HepG2 (cell line): ENCODE data around the gene SASH1. TPM values are rescaled to one million over a fixed set of nuclear protein-coding genes. Genes with fewer than 3 reads are reported as not detected.

Experiments
- ATAC-seq: fragments of 200-7000 bp; cut with Tn5 transposase; 3 replicates; pipeline ENCODE4 v1.9.1; 2020; ENCODE audit warnings: mild to moderate bottlenecking, moderate library complexity
- BruUV-seq: library from RNA; stranded (reverse); fragments of 400-500 nt; replicated peaks from 2 replicates; lab custom pipeline; 2021; lab: Mats Ljungman, UMichigan
- CTCF ChIA-PET: fragments of 300-600 bp; formaldehyde crosslinking; extraction: SDS; loops from one replicate; lab custom pipeline; 2021; ENCODE audit warnings: low total read pairs, inconsistent platforms, low intra/inter-chr PET ratio; lab: Yijun Ruan, JAX
- POLR2A ChIA-PET: fragments of 350-600 bp; sonication (Branson Sonifier 250); formaldehyde crosslinking; loops from one replicate; lab custom pipeline; 2020; ENCODE audit warnings: antibody characterized with exemption, inconsistent platforms; lab: Yijun Ruan, JAX
- DNase-seq: peaks from one replicate; pipeline ENCODE4 v3.0.0-alpha.2; 2015; ENCODE audit warnings: low spot score
- FAIRE-seq: peaks from 3 replicates; lab custom pipeline; 2011; peaks lifted over from hg19 to GRCh38; lab: Jason Lieb, UNC
- H2AFZ ChIP-seq: one replicate; pipeline ENCODE4 v1.6.1; 2011; ENCODE audit warnings: low read length, inconsistent platforms
- H3K27ac ChIP-seq: fragments of 300-600 bp; 3 replicates; pipeline ENCODE4 v1.8.0; 2011; ENCODE audit warnings: mixed run types, mild to moderate bottlenecking, mixed read lengths, low read length, inconsistent platforms; ENCODE audit not compliant: insufficient read depth; ENCODE audit errors: extremely low read length
- H3K27me3 ChIP-seq, 2 experiments: fragments of 200-600 bp in 1 of 2; 2 replicates in 1 of 2; 3 replicates in 1 of 2; pipeline versions ENCODE4 v1.6.0 to v1.8.0; 2011; ENCODE audit warnings: low read length in 2 of 2, mild to moderate bottlenecking in 2 of 2, moderate library complexity in 2 of 2, inconsistent platforms in 1 of 2; ENCODE audit not compliant: insufficient read depth in 2 of 2, control insufficient read depth in 1 of 2
- H3K36me3 ChIP-seq, 2 experiments: fragments of 200-600 bp in 1 of 2; replicated peaks in 1 of 2; 2 replicates in 1 of 2; 3 replicates in 1 of 2; pipeline versions ENCODE4 v1.5.1 to v1.8.0; 2011; ENCODE audit warnings: low read length in 2 of 2, inconsistent platforms in 1 of 2; ENCODE audit not compliant: insufficient read depth in 2 of 2, control insufficient read depth in 1 of 2
- H3K4me1 ChIP-seq: 2 replicates; pipeline ENCODE4 v1.5.1; 2012; ENCODE audit warnings: low read length, inconsistent platforms; ENCODE audit not compliant: insufficient read depth
- H3K4me2 ChIP-seq: 2 replicates; pipeline ENCODE4 v1.6.0; 2011; ENCODE audit warnings: low read depth, low read length, inconsistent platforms
- H3K4me3 ChIP-seq, 3 experiments: fragments of 200-600 bp in 1 of 3; sonication (generic), shearing (Covaris generic) in 1 of 3; replicated peaks in 1 of 3; 2 replicates each; pipeline ENCODE4 v1.5.1; 2011 to 2016; ENCODE audit warnings: low read length in 3 of 3, inconsistent platforms in 2 of 3, low read depth in 2 of 3, mild to moderate bottlenecking in 2 of 3, control low read depth in 1 of 3, mixed read lengths in 1 of 3; ENCODE audit not compliant: insufficient read depth in 1 of 3
- H3K79me2 ChIP-seq: one replicate; pipeline ENCODE4 v1.6.1; 2011; ENCODE audit warnings: low read length, inconsistent platforms; ENCODE audit not compliant: insufficient read depth
- H3K9ac ChIP-seq: 2 replicates; pipeline ENCODE4 v1.6.0; 2011; ENCODE audit warnings: mild to moderate bottlenecking, low read depth, low read length, inconsistent platforms; ENCODE audit not compliant: insufficient read depth
- H3K9me3 ChIP-seq: 2 replicates; pipeline ENCODE4 v1.5.1; 2012; ENCODE audit warnings: mild to moderate bottlenecking, low read length
- H4K20me1 ChIP-seq: 2 replicates; pipeline ENCODE4 v1.6.0; 2011; ENCODE audit warnings: inconsistent platforms, mild to moderate bottlenecking, low read length, moderate library complexity; ENCODE audit not compliant: insufficient read depth
- HDAC2 ChIP-seq: sonication (generic); formaldehyde crosslinking; IDR thresholded peaks from 2 replicates; pipeline ENCODE4 v1.4.0; 2020; ENCODE audit warnings: missing genetic modification reagents
- MED1 ChIP-seq: sonication (generic); formaldehyde crosslinking; IDR thresholded peaks from 2 replicates; pipeline ENCODE4 v1.4.0; 2020; ENCODE audit warnings: missing genetic modification reagents
- MTA3 ChIP-seq: sonication (generic); formaldehyde crosslinking; IDR thresholded peaks from 2 replicates; pipeline ENCODE4 v1.4.0; 2020; ENCODE audit warnings: missing genetic modification reagents
- TBX3 ChIP-seq: fragments of 450-650 bp; IDR thresholded peaks from 2 replicates; pipeline ENCODE4 v1.6.1; 2017; ENCODE audit warnings: antibody characterized with exemption, mild to moderate bottlenecking, inconsistent platforms, borderline replicate concordance
- TSC22D2 ChIP-seq: sonication (generic); formaldehyde crosslinking; IDR thresholded peaks from 2 replicates; pipeline ENCODE4 v1.5.1; 2020; ENCODE audit warnings: missing genetic modification reagents, mild to moderate bottlenecking, borderline replicate concordance
- ZMYM2 ChIP-seq: sonication (generic); formaldehyde crosslinking; IDR thresholded peaks from 2 replicates; pipeline ENCODE4 v1.8.0; 2022; ENCODE audit warnings: mild to moderate bottlenecking, missing genetic modification reagents
- ZNF496 ChIP-seq: sonication (generic); formaldehyde crosslinking; IDR thresholded peaks from 2 replicates; pipeline ENCODE4 v1.8.1; 2023; ENCODE audit warnings: mild to moderate bottlenecking, moderate library complexity, missing genetic modification reagents; ENCODE audit not compliant: insufficient replicate concordance
- WGBS: methylation state at CpG from one replicate; pipeline ENCODE4 v1.1.6; 2017; ENCODE audit warnings: low lambda C conversion rate; 5-methylcytosine and 5-hydroxymethylcytosine counted together
- in situ Hi-C: cut with HindIII; loops from 2 replicates; pipeline ENCODE4 v1.10.0; 2017; ENCODE audit warnings: low pct_unique_long_range_greater_than_20kb; ENCODE audit not compliant: extremely low pct_ligation_motif_present
- intact Hi-C: fragments of 100-400 bp; cut with micrococcal nuclease; formaldehyde crosslinking; loops from one replicate; pipeline ENCODE4 v1.10.0; 2022; ENCODE audit not compliant: unreplicated experiment
- polyA plus RNA-seq, 8 experiments: library from polyadenylated mRNA; depleted of rRNA in 3 of 8; stranded (reverse) in 7 of 8; unstranded in 1 of 8; fragments of >200 nt; fragmentation: Illumina TruSeq in 4 of 8; extraction: Trizol in 4 of 8; gene quantifications; 2 replicates each; pipeline versions ENCODE4 v1.2.1 to v1.2.3, GENCODE V29; 2011 to 2016; ENCODE audit warnings: low read depth in 4 of 8, missing spikeins in 1 of 8, mixed read lengths in 1 of 8; ENCODE audit not compliant: insufficient read depth in 1 of 8
- total RNA-seq, 5 experiments: library from RNA; depleted of rRNA; stranded (reverse); fragments of >200 nt; fragmentation: Illumina TruSeq; extraction: Trizol; gene quantifications; 2 replicates each; pipeline ENCODE4 v1.2.3, GENCODE V29; 2016; ENCODE audit warnings: low read depth in 1 of 5
- TF ChIP-seq, protein P1 (sequence below), 2 experiments: fragments of 450-650 bp in 1 of 2; sonication (generic) in 1 of 2; formaldehyde crosslinking; IDR thresholded peaks; 2 replicates each; pipeline versions ENCODE4 v1.5.0 to v1.8.0; 2020 to 2022; ENCODE audit warnings: mild to moderate bottlenecking in 1 of 2, missing genetic modification reagents in 1 of 2
- TF ChIP-seq, protein P2 (sequence below): sonication (generic); formaldehyde crosslinking; conservative IDR thresholded peaks from 2 replicates; pipeline ENCODE4 v1.8.0; 2022; ENCODE audit warnings: mild to moderate bottlenecking, moderate library complexity, missing genetic modification reagents
- TF ChIP-seq, protein P3 (sequence below): sonication (generic); formaldehyde crosslinking; IDR thresholded peaks from 2 replicates; pipeline ENCODE4 v1.4.0; 2020; ENCODE audit warnings: missing genetic modification reagents

The SASH1 gene
- total and polyA plus RNA-seq, 2 of the 13 experiments (the other 11 are each of a cell fraction or from before 2014, with no cell fraction given): 7.5 to 8.2 TPM

DNA sequence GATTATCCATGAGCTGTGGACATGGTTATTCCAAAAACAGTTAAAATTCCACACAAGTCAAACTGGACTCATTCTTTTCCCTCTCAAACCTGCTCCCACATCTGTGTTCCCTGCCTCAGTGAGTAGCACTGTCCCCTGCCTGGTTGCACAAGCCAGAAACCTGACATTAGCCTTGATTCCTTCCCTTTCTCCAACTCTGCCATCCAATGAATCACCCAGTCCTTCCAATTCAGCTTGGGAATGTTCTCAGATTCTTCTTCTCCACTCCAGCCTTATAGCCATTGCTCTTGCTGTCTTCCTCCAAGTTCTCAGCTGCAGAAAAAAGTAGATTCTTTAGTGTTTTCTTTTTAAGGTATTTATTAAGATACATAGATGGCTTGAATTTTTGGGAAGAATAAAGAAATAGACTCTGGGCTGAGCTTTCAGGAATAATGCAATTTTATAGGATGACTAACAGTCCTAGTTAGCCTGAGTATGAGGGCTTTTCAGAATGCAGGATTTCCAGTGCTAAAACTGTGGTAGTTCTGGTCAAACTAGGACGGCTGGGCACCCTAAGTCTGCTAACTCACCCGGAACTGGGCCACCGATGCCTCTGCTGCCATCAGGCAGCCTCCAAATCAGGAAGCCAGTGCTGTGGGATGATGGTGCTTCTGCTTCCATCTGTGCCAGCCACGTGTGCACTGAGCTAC lies 18.2 kb upstream of the SASH1 start:
- no peak overlapping the region for H3K27ac ChIP-seq
- no peaks in the 10 kb centered on the region for H4K20me1 ChIP-seq
- in situ Hi-C loops: no loop called here
- POLR2A ChIA-PET: no interaction called here
- H3K4me2 ChIP-seq: no peak overlapping the region
- 30% methylated on average over 4 of the region's 4 CpGs for WGBS
- H3K4me1 ChIP-seq: peaks cover 13% of the 10 kb centered on the region
- no peak overlapping the region for H3K9ac ChIP-seq
- DNase-seq (no peak), FAIRE-seq (no peak), ATAC-seq (no peak)
- no TSS peak for BruUV-seq
- H2AFZ ChIP-seq: no peak overlapping the region
- H3K9me3 ChIP-seq: no peaks in the 10 kb centered on the region
- H3K4me3 ChIP-seq: no peak overlapping the region
- H3K27me3 ChIP-seq: no peaks in the 10 kb centered on the region
- intact Hi-C loops: no loop called here
- no peak for TF ChIP-seq ZMYM2
- TF ChIP-seq ZNF496 (CRISPR knock-in tag): no peak
- TF ChIP-seq HDAC2 (CRISPR knock-in tag): no peak
- TF ChIP-seq TSC22D2: no peak
- TF ChIP-seq, protein P1, sequence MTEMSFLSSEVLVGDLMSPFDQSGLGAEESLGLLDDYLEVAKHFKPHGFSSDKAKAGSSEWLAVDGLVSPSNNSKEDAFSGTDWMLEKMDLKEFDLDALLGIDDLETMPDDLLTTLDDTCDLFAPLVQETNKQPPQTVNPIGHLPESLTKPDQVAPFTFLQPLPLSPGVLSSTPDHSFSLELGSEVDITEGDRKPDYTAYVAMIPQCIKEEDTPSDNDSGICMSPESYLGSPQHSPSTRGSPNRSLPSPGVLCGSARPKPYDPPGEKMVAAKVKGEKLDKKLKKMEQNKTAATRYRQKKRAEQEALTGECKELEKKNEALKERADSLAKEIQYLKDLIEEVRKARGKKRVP (CRISPR knock-in tag; IDR thresholded peaks at IDR 0.05): no peak
- TF ChIP-seq MED1 (CRISPR knock-in tag): no peak
- TF ChIP-seq, protein P2, sequence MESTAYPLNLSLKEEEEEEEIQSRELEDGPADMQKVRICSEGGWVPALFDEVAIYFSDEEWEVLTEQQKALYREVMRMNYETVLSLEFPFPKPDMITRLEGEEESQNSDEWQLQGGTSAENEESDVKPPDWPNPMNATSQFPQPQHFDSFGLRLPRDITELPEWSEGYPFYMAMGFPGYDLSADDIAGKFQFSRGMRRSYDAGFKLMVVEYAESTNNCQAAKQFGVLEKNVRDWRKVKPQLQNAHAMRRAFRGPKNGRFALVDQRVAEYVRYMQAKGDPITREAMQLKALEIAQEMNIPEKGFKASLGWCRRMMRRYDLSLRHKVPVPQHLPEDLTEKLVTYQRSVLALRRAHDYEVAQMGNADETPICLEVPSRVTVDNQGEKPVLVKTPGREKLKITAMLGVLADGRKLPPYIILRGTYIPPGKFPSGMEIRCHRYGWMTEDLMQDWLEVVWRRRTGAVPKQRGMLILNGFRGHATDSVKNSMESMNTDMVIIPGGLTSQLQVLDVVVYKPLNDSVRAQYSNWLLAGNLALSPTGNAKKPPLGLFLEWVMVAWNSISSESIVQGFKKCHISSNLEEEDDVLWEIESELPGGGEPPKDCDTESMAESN (CRISPR knock-in tag): no peak
- no peak for TF ChIP-seq MTA3 (CRISPR knock-in tag)
- no peak for TF ChIP-seq TBX3
- TF ChIP-seq, protein P3, sequence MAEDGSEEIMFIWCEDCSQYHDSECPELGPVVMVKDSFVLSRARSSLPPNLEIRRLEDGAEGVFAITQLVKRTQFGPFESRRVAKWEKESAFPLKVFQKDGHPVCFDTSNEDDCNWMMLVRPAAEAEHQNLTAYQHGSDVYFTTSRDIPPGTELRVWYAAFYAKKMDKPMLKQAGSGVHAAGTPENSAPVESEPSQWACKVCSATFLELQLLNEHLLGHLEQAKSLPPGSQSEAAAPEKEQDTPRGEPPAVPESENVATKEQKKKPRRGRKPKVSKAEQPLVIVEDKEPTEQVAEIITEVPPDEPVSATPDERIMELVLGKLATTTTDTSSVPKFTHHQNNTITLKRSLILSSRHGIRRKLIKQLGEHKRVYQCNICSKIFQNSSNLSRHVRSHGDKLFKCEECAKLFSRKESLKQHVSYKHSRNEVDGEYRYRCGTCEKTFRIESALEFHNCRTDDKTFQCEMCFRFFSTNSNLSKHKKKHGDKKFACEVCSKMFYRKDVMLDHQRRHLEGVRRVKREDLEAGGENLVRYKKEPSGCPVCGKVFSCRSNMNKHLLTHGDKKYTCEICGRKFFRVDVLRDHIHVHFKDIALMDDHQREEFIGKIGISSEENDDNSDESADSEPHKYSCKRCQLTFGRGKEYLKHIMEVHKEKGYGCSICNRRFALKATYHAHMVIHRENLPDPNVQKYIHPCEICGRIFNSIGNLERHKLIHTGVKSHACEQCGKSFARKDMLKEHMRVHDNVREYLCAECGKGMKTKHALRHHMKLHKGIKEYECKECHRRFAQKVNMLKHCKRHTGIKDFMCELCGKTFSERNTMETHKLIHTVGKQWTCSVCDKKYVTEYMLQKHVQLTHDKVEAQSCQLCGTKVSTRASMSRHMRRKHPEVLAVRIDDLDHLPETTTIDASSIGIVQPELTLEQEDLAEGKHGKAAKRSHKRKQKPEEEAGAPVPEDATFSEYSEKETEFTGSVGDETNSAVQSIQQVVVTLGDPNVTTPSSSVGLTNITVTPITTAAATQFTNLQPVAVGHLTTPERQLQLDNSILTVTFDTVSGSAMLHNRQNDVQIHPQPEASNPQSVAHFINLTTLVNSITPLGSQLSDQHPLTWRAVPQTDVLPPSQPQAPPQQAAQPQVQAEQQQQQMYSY (CRISPR knock-in tag): no peak
- CTCF ChIA-PET: no interaction called here
- no peaks in the 10 kb centered on the region for H3K79me2 ChIP-seq
- H3K36me3 ChIP-seq: no peaks in the 10 kb centered on the region
